ENCODE results near the gene SRPRA. TPM values are rescaled to one million over a fixed set of nuclear protein-coding genes. Genes with fewer than 3 reads are reported as not detected.

Gene SRPRA
- total and polyA plus RNA-seq, 2 donors (not counting 1 experiment from before 2014, with no cell fraction given): 115 to 136 TPM

GRCh38 chr11:126279191-126279590, 10.5 kb upstream of the SRPRA start:
- DNase-seq: no peak
- intact Hi-C loops (cut with micrococcal nuclease): no loop called here
- Histone ChIP-seq H3K27ac (ENCODE audit: low read length in 2 of 2) (no peak overlapping the region), H4K20me1 (ENCODE audit: control insufficient read depth, insufficient read depth, low read length, poor library complexity, severe bottlenecking) (no peaks in the 10 kb centered on the region), H3K9me3 (ENCODE audit: control extremely low read depth in 1 of 3, control insufficient read depth in 2 of 3, insufficient read depth in 1 of 3, low read length in 2 of 3) (no peaks in the 10 kb centered on the region), H3K4me2 (replicated peaks; ENCODE audit: low read depth, low read length, poor library complexity, severe bottlenecking) (no peak overlapping the region), H3K36me3 (replicated peaks in 1 of 2; ENCODE audit: control extremely low read depth in 1 of 2, control insufficient read depth in 1 of 2, extremely low read depth in 1 of 2, insufficient read depth in 2 of 2, low read length in 1 of 2) (peaks cover 0 to 16% of the 10 kb centered on the region in 2 experiments), H3K27me3 (replicated peaks in 1 of 4; ENCODE audit: control extremely low read depth in 1 of 4, control insufficient read depth in 3 of 4, insufficient read depth in 4 of 4, low read length in 3 of 4) (no peaks in the 10 kb centered on the region), H2AFZ (ENCODE audit: insufficient read depth, low read depth, low read length, poor library complexity, severe bottlenecking) (no peak overlapping the region), H3K9ac (ENCODE audit: low read length) (no peak overlapping the region), H3K4me3 (ENCODE audit: control extremely low read depth in 1 of 5, extremely low read depth in 1 of 5, insufficient read depth in 1 of 5, low read depth in 2 of 5, low read length in 4 of 5) (no peak overlapping the region), H3K79me2 (ENCODE audit: control insufficient read depth, insufficient read depth, low read length) (peaks cover 10% of the 10 kb centered on the region), H3K4me1 (ENCODE audit: control insufficient read depth in 2 of 2, insufficient read depth in 2 of 2, low read length in 2 of 2) (peaks cover 14 to 23% of the 10 kb centered on the region in 2 donors)
- Mint-ChIP-seq H3K4me3 (no peak overlapping the region), H3K27me3 (no peaks in the 10 kb centered on the region), H3K4me1 (peaks cover 36% of the 10 kb centered on the region), H3K9me3 (ENCODE audit: insufficient read depth) (no peaks in the 10 kb centered on the region), H3K27ac (no peak overlapping the region)
- ChIA-PET POLR2A (no interaction called here), CTCF (no interaction called here)
- ATAC-seq (ENCODE audit: low read depth): no peak
- TF ChIP-seq EZH2 (IDR thresholded peaks at IDR 0.05; ENCODE audit: borderline replicate concordance, insufficient read depth, low read depth, low read length, poor library complexity, severe bottlenecking): no peak
- TF ChIP-seq CTCF (IDR thresholded peaks at IDR 0.05): no peak
- WGBS (ENCODE audit: insufficient coverage): 97% methylated on average over 8 of the region's 8 CpGs

- POLR2A ChIA-PET: no interaction called here
- Mint-ChIP-seq H3K27ac (no peak overlapping the region), H3K9me3 (ENCODE audit: insufficient read depth) (no peaks in the 10 kb centered on the region), H3K4me3 (no peak overlapping the region), H3K4me1 (peaks cover 28% of the 10 kb centered on the region), H3K27me3 (no peaks in the 10 kb centered on the region)
- TF ChIP-seq EZH2 (IDR thresholded peaks at IDR 0.05; ENCODE audit: borderline replicate concordance, insufficient read depth, low read depth, low read length, poor library complexity, severe bottlenecking): no peak
- no peak for TF ChIP-seq CTCF (IDR thresholded peaks at IDR 0.05)
- CTCF ChIA-PET: no interaction called here
- H3K9ac ChIP-seq (ENCODE audit: low read length): no peak overlapping the region
- H3K27ac ChIP-seq (ENCODE audit: low read length in 2 of 2): no peak overlapping the region
- H3K4me2 ChIP-seq (replicated peaks; ENCODE audit: low read depth, low read length, poor library complexity, severe bottlenecking): no peak overlapping the region
- H4K20me1 ChIP-seq (ENCODE audit: control insufficient read depth, insufficient read depth, low read length, poor library complexity, severe bottlenecking): no peaks in the 10 kb centered on the region
- DNase-seq (no peak), ATAC-seq (ENCODE audit: low read depth) (no peak)
- peaks cover 0 to 30% of the 10 kb centered on the region in 2 experiments for H3K36me3 ChIP-seq (replicated peaks in 1 of 2; ENCODE audit: control extremely low read depth in 1 of 2, control insufficient read depth in 1 of 2, extremely low read depth in 1 of 2, insufficient read depth in 2 of 2, low read length in 1 of 2)
- 96% methylated on average over 3 of the region's 4 CpGs for WGBS (ENCODE audit: insufficient coverage)
- peaks cover 6 to 15% of the 10 kb centered on the region in 2 donors for H3K4me1 ChIP-seq (ENCODE audit: control insufficient read depth in 2 of 2, insufficient read depth in 2 of 2, low read length in 2 of 2)
- no peak overlapping the region for H3K4me3 ChIP-seq (ENCODE audit: control extremely low read depth in 1 of 5, extremely low read depth in 1 of 5, insufficient read depth in 1 of 5, low read depth in 2 of 5, low read length in 4 of 5)
- intact Hi-C loops (cut with micrococcal nuclease): no loop called here
- no peaks in the 10 kb centered on the region for H3K27me3 ChIP-seq (replicated peaks in 1 of 4; ENCODE audit: control extremely low read depth in 1 of 4, control insufficient read depth in 3 of 4, insufficient read depth in 4 of 4, low read length in 3 of 4)
- no peaks in the 10 kb centered on the region for H3K9me3 ChIP-seq (ENCODE audit: control extremely low read depth in 1 of 3, control insufficient read depth in 2 of 3, insufficient read depth in 1 of 3, low read length in 2 of 3)
- H2AFZ ChIP-seq (ENCODE audit: insufficient read depth, low read depth, low read length, poor library complexity, severe bottlenecking): no peak overlapping the region
- no peaks in the 10 kb centered on the region for H3K79me2 ChIP-seq (ENCODE audit: control insufficient read depth, insufficient read depth, low read length)
Measured at GRCh38 chr11:126277780-126278179, 9.1 kb upstream of the SRPRA start.

Measured in B cell (primary cell).